ENCODE measurements around the gene CLEC2B.
"Not testable (repeated sequence)": the region's sequence is repeated elsewhere in the genome, so short reads cannot be mapped to it uniquely, and the experiment has no call there.

Gene CLEC2B

DNA sequence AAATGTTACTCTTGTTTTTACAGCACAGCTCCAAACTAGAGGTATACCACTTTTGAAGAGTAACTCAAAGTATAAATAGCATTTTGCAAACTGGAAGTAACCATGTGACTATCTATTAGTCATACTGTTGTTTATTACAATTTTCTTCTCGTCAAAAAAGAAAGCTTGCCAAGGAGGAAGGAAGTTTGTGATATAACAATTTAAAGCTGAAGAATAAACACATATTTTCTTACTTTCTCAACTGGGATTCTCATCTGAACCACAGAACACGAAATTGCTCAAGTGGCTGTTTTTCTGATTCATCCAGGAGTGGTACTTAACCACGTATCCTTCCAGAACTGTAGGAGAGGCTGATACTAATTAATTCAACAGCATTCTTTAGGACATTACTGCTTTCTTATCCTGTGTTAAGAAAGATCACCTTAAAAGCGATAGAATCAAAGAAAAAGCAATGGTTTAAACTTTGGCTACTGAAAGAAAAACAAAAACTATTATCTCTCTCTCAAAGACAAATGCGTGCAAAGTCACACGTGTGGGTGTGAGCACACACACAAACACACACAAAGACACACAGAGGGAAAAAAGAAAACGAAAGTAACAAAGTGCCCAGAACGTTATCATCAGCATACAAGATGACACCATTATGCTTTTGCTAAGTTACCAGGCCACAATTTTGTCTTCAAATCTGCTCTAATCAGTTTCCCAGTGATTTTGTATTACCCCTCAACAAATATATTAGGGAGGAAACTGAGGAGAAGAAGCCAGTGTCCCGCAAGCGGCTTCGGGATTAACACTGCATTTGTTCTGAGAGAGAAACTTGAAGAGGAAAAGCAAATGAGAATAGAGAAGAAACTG lies at the start of gene CLEC2B:
TSS of gene CLEC2B (minus strand) at position 48 of the 855 bp plus-strand sequence.
- DNase-seq (ENCODE audit: low spot score) = no peak

DNA sequence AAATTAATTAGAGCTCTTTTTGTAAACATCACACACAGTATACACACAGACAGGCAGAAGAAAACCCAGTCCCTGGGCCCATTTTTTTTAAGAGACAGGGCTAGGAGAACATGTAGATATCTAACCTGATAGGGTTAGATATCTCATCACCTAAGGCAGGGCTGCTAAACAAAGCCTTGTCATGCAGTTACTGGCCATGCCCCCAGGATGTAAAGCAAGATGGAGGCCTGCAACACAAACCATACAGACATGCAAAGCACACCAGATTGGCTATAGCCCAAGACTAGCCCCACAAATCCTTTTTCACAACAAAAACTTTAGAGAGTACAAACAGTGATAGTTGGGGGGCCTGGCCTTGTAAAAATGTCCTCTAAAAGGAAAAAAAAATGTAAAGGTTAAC lies 42.6 kb upstream of the CLEC2B start:
- DNase-seq (ENCODE audit: low spot score) = no peak

DNA sequence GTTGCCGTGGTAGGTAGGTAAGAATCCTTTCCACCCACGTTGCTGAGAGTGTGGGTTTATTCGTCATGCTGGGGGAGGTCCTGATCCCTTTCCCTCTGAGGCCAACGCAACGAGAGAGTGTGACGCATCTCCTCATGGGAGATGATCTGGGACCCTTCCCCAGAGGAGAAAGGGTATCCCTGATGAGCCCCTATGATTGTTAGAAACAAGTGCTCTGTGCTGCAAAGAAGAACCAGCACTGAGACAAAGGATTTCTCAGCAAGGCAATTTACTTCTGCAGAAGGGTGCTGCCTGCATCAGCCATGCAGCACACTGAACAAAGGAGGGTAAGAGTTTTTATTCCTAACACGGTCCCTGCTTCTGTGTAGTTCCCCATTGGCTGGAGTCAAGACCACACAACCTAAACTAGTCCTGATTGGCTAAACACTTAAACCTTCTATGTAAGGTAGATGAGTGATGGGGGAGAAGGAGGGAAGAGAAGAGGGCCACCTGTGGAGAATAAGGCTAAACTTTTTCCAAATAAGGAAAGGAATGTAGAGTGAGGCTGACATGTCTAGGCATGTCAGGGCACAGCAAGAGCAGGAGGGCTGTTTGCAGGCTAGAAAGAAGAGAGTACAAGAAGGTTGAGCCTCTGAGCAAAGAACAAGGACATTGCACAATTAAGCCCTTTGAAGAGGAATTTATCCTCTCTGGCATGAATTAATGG lies 41.7 kb upstream of the CLEC2B start:
- DNase-seq (ENCODE audit: low spot score) = no peak

DNA sequence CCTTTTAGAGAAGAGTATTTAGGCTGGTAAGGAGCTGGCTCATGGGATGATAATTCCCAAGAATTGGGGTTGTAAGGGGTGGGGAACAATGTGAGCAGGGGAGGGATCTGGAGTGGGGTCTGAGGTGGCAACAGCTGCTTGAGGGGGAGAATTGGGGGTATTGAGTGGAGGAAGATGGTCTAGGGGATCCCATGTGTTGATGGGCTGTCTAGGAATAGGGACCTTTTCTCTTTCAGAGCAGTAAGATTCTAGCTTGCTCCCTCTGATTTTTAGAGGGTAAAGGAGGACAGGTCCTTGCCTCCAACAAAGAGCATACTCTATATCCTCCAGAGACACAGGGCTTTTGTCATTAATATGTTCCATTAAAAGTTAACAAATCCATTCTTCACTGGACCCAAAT lies 40.6 kb upstream of the CLEC2B start:
- DNase-seq (ENCODE audit: low spot score) = no peak

DNA sequence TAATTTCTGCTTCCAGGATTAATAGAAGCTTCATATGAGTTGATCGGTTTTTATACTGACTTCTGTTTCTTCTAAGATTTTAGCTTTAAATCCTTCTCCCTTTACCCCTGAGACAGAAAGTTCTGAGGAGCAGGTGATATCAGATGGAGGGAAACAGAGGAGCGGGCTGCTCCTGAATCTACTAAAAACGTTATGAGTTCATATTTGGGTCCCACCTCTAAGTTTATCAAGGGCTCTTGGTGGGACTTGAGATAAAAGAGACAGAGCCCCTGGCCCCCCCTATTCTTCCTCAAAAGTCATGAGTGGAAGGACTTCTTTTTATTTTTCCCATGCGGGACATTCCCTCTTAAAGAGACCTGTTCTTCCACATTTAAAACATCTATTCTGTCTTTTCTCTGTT lies 39.2 kb upstream of the CLEC2B start:
- no peak for DNase-seq (ENCODE audit: low spot score)

DNA sequence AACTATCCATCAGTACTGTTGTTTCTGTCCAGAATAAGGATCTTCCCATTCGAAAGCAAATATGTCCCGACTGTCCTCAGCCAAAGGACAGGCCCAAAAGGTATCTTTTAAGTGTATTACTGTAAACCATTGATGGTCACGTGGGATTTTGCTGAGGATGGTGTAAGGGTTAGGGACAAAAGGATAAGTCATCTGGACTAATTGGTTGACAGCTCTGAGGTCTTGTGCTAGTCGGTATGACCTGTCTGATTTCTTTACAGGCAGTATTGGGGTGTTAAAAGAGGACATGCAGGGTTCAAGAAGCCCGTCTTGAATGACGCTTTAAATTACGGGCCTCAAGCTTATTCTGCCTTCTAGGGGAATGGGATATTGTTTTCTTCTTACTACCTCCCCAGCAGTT lies 38.6 kb upstream of the CLEC2B start:
- DNase-seq (ENCODE audit: low spot score) = no peak

DNA sequence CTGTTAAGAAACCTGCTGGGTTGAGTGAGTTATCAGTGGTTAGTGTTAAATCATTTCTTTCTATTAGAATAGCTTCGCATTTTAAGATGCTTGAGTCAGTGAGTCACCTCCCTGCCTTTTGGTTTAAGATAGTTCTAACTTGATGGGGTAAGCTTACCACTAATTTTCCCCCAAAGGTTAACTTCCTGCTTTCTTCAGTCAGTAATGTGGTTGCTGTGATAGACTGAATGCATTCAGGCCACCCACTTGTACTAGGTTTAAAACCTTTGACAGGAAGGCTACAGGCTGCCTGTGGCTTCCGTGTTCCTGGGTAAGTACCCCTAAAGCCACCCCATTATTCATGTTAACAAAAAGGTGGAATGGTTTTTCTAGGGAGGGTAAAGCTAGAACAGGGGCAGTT lies 37.7 kb upstream of the CLEC2B start:
- DNase-seq (ENCODE audit: low spot score) = no peak

DNA sequence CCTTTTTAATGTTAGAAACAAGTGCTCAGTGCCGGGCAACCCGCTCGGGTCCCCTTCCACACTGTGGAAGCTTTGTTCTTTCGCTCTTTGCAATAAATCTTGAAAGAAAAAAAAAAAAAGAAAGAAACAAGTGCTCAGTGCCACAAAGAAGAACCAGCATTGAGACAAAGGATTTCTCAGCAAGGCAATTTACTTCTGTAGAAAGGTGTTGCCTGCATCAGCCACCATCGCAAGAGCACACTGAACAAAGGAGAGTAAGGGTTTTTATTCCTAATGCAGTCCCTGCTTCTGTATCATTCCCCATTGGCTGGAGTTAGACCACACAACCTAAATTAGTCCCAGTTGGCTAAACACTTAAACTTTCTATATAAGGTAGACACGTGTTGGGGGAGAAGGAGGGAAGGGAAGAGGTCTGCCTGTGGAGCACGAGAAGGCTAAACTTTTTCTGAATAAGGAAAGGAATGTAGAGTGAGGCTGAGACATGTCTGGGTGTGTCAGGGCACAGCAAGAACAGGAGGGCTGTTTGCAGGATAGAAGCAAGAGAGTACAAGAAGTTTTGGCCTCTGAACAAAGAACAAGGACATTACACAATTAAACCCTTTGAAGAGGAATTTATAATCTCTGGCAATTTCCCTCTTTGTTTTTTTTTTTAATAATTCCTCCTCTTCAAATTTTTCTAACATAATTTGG lies 33.5 kb upstream of the CLEC2B start:
- DNase-seq (ENCODE audit: low spot score) = no peak

DNA sequence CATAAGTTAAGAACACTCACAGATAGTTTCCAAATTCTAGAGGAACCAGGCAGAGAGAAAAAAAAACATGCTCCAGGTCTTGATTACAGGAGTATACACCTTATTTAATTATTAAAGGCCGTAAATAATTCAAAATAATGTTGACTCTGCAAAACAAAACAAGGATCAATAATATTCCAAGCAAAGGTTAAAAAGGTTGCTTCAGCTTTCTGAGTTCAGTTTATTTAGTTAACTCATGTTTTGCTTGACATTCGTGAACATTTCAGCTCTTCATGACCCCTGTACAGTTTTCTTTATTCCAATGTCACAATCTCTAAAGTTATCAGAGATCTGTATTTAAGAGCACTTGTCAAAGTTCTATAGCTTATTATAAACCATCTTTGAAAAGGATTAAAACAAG lies 31.8 kb upstream of the CLEC2B start:
- DNase-seq (ENCODE audit: low spot score) = no peak

DNA sequence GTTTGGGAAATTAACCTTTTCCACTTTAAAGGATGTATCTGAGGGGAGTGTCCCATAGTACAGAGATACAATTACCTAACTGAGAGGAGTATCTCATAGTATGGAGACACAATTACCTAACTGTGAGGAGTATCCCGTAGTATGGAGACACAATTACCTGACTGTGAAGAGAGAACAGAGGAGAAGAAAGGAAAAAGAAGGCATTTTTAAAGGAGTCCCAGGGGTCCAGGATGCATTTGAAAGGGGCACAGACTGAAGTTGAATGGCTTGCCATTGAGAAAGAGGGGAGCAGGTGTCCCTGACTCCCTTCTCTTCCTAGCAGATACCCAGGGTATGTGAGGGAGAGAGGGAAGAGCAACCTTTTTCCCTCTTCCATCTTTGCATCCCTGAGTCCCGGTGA lies 30.1 kb upstream of the CLEC2B start:
- no peak for DNase-seq (ENCODE audit: low spot score)

DNA sequence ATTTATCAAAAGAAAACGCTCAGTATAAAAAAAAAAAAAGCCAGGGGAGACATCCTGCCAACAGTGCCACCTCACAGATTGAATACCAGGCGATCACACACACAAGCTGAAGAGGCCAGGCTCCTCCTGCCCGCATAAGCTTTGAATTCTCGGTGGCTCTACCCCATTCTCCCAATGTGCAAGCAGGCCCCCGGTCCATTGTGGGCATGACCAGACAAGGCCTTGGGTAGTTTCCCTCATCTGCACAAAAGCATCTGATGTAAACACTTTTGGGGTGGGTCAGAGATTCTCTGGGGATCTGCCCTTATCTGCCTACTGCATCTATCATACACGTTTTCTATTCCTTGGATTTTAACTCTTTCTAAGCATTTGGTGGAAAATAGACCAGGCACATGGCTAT lies 28.4 kb upstream of the CLEC2B start:
- DNase-seq (ENCODE audit: low spot score) = no peak

DNA sequence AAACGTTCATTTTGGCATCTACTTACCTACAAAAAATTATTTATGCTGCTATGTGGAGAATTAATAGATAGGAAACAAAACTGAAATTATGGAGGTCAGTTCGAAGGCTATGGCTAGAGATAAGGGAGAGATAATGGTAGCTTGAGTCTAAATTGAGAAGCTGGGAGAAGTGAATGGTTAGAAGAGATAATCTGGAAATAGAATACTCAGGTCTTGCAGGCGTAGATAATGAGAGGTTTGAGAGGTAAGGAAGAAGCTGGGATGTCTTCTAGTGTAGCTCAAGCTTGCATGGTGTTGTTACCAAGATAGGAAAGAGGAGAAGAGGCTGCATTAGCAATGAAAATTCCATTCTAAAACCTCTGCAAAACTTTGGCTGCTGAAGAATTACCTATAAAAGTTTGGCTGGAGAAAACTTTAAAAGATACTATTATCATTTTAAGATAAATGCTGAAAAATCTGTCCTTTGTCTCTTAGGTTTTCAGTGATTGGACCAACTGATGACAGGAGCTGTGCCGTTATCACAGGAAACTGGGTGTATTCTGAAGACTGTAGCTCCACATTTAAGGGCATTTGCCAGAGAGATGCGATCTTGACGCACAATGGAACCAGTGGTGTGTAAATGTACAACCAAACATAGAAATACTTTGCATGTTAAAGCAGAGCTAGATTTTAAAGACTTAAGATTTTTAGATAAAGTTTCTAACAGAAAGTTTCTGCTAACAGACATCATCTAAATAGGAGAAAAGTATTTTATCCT lies 26.2 kb upstream of the CLEC2B start:
- DNase-seq (ENCODE audit: low spot score) = no peak

DNA sequence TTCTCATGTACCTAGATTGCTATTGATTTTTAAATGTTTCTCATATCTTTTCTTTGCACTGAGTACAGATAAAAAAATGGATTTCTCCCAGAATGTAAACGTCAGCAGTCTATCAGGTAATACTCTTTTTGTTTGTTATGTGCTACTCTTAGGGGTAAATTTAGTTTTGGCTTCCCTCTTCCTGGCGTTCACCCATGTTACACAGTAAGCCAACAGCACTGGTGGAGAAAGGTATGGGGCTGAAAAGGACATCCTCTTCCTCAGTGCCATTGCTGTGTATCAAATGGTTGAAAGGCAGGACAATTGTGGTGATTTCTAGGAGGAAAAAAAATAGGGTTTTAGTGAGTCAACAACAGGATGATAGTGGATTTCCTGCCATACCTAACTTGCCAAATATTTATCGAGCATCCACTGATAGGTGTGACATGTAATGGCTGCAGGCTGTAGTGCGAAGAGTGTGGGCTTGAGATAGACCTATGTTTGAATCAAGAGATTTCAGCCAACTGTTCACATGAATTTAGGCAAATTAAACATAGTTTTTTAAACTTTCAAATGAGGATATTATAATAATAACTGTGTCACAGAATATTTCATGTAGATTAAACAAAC lies 19.6 kb upstream of the CLEC2B start:
- no peak for DNase-seq (ENCODE audit: low spot score)

DNA sequence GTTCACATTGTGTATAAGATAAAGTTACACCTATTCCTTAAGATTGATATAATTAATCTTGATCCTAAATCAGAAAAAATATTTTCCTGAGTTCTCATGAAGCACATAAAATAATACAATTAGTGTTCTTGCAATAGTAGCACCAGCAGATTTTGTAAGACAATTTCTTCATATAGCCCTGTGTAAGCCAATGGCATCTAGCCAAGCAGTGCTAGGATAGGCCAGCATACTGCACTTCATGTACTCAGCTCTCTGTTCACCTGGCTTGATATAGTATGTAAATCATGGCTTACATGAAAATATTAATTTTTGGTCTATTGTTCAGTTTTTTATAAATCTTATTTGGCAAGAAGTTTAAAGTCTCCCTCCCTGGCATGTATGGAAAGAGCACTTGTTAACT lies 14.0 kb upstream of the CLEC2B start:
- no peak for DNase-seq (ENCODE audit: low spot score)

DNA sequence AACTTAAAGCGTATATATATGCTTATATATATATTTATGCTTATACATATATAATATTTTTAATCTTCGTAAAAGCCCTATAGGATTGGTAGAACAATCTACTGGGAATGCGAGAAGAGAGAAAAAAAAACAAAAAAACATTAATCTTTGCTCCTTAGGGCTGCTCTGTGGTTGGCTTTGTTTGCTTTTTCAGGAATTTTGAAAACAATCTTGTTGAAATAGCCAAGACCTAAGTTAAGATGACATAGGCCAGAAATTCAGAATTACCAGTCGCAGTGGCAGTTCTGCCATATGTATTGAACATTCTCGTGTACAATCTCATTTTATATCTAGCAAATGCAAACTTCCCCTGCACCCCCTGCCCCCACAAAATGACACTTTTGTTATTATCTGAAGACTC lies 12.8 kb upstream of the CLEC2B start:
- no peak for DNase-seq (ENCODE audit: low spot score)

DNA sequence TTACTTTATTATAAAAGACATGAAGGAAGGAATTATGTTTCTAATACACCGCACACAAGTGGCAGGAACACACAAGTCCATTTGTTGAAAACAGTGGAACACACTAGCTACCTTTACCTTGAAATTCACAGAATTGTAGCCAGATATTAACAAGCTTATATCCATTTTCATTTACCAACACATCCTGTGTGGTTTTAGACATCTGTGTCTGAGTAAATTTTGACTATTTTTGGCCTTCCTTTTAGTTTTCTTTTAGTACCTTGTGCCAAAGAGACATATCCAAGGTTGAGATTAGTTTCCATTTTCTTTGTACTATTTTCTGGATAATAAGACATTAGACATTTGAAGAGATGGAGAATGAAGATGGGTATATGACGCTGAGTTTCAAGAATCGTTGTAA lies 12.1 kb upstream of the CLEC2B start, which contains the start of gene KLRF2:
TSS of gene KLRF2 (plus strand) at position 244 of the 400 bp plus-strand sequence. CDS start at position 351, 107 bp downstream.
- no peak for DNase-seq (ENCODE audit: low spot score)

DNA sequence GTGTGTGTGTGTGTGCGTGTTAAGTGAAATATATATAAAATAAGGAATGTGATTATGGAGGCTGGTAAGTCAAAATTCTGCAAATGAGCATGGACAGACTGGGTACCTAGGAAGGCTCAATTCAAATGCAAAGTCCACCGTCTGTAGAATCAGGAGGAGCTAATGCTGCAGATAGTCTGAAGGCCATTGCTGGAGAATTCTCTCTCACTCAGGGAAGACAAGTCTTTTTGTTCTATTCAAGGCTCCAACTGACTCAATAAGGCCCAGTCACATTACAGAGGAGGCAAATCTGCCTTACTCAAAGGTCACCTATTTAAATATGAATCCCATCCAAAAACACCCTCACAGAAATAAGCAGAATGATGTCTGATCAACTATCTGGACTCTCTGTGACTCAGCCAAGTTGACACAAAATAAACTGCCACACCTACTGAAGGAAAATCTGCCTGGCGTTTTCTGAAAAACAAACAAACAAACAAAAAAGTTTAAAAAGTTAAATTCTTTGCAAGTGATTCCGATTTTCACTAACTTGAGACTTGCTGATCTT lies 11.5 kb upstream of the CLEC2B start:
- DNase-seq (ENCODE audit: low spot score) = no peak

DNA sequence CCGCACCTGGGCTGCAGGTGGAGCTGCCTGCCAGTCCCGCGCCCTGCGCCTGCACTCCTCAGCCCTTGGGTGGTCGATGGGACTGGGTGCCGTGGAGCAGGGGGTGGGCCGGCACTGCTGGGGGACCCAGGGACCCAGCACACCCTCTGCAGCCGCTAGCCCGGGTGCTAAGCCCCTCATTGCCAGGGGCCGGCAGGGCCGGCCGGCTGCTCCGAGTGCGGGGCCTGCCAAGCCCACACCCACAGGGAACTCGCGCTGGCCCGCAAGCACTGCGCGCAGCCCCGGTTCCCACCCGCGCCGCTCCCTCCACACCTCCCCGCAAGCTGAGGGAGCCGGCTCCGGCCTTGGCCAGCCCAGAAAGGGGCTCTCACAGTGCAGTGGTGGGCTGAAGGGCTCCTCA lies 7.0 kb upstream of the CLEC2B start:
- DNase-seq (ENCODE audit: low spot score) = not testable (repeated sequence)

DNA sequence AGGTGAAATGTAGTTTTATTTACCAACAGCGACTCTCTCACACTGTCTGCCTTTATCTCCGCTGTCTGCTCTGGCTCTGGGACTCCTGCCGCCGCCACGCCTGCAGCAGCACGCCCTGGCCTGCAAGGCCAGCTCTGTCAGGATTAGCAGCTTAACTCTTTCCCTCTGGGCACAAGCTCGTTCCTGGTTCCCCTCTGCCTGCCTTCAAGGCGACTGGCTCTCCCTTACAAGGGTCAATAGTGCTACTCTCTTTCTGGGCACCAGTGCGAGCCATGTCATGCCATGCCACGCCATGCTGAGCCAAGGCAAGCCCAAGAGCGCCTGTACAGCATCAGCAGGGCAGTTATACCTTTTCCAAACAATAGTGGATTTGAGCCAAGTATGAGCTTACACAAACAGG lies 3.6 kb upstream of the CLEC2B start:
- no peak for DNase-seq (ENCODE audit: low spot score)

DNA sequence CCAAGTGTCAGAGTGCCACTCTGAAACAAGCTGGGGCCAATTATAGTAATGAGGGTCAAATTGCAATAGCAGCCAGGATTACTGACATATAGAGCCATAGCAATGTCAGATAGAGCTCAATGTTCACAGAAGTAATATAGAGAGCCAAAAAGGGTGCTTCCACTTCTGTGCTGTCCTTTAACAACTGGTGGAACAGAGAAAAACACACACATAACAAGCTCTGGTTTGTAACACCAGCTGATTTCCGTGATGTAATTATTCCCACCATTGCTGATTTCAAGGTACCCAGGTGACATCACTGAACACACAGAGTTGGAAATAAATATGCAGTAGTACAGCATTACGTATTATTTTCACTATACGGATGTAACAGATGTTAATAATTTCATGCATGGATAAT lies 3.0 kb upstream of the CLEC2B start:
- DNase-seq (ENCODE audit: low spot score) = no peak

DNA sequence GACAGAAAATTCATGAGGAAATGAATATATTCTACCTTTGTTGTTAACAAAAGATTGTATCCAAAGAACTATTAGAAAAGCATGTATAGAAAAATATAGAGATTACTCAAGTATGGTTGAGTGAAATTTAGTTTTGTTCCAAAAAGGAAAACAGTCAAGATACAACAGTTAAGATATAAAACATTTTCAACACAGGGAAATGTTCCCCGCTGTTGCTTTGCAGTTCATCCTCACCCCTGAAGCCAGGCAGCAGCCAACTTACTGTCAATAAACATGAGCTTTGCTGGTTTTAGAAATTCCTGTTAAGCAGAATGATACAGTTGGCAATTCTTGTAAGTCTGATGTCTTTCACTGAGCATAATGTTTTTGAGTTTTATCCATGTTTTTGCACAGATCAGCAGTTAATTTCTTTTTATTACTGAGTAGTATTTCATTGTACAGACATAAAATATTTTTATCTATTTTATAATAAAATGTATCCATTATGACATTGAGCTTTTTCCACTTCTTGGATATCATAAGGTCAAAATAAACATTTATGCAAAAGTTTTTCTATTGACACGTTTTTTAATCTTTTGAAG lies 1.2 kb upstream of the CLEC2B start:
- no peak for DNase-seq (ENCODE audit: low spot score)
